Activated naive CD4-positive, alpha-beta T cell treated with anti-CD3 and anti-CD28 coated beads for 36 hours (primary cell): ENCODE data around the gene UTS2B. TPM values are rescaled to one million over a fixed set of nuclear protein-coding genes. Genes with fewer than 3 reads are reported as not detected.
"Not testable (repeated sequence)": the region's sequence is repeated elsewhere in the genome, so short reads cannot be mapped to it uniquely, and the experiment has no call there.

Source experiments
- CTCF ChIA-PET: fragments of 350-600 bp; sonication (Branson Sonifier 250); formaldehyde crosslinking; loops from one replicate; lab custom pipeline; 2021; ENCODE audit warnings: antibody characterized with exemption; lab: Charles Lee
- DNase-seq: peaks from one replicate; pipeline ENCODE4 v3.0.0-alpha.2; 2020
- H3K27ac Mint-ChIP-seq: one replicate; pipeline ENCODE4 v1.8.0; 2021; ENCODE audit warnings: mild to moderate bottlenecking, mixed read lengths
- H3K27me3 Mint-ChIP-seq: one replicate; pipeline ENCODE4 v1.8.0; 2021; ENCODE audit warnings: low read depth, mixed read lengths
- H3K36me3 Mint-ChIP-seq: one replicate; pipeline ENCODE4 v1.8.0; 2021; ENCODE audit warnings: low read depth, mixed read lengths
- H3K4me1 Mint-ChIP-seq: one replicate; pipeline ENCODE4 v1.8.0; 2021; ENCODE audit warnings: low read depth, mixed read lengths
- H3K4me3 Mint-ChIP-seq: one replicate; pipeline ENCODE4 v1.8.0; 2021; ENCODE audit warnings: mild to moderate bottlenecking, moderate library complexity, mixed read lengths
- H3K9me3 Mint-ChIP-seq: one replicate; pipeline ENCODE4 v1.8.0; 2021; ENCODE audit warnings: mixed read lengths
- intact Hi-C: fragments of 100-400 bp; cut with micrococcal nuclease; formaldehyde crosslinking; loops from one replicate; pipeline ENCODE4 v1.15.1; 2023
- total RNA-seq, 2 experiments: library from RNA; stranded (reverse); gene quantifications; one replicate each; pipeline ENCODE4 v1.2.3, GENCODE V29; 2021

Gene UTS2B
- total RNA-seq, 2 experiments from 2014 or later = not detected

GRCh38 chr3:191282251-191283185, 47.8 kb downstream of the UTS2B start:
- intact Hi-C loops = no loop called here
- Mint-ChIP-seq H3K27me3 (no peaks in the 10 kb centered on the region), H3K9me3 (peaks cover 1% of the 10 kb centered on the region), H3K27ac (no peak overlapping the region), H3K4me3 (no peak overlapping the region), H3K4me1 (no peaks in the 10 kb centered on the region), H3K36me3 (no peaks in the 10 kb centered on the region)
- no peak for DNase-seq
- CTCF ChIA-PET = no interaction called here

GRCh38 chr3:191280882-191281281, 49.4 kb downstream of the UTS2B start:
- H3K9me3 Mint-ChIP-seq = peaks cover 1% of the 10 kb centered on the region
- no peaks in the 10 kb centered on the region for H3K4me1 Mint-ChIP-seq
- CTCF ChIA-PET = no interaction called here
- intact Hi-C loops = no loop called here
- DNase-seq = no peak
- no peaks in the 10 kb centered on the region for H3K27me3 Mint-ChIP-seq
- no peaks in the 10 kb centered on the region for H3K36me3 Mint-ChIP-seq
- no peak overlapping the region for H3K4me3 Mint-ChIP-seq
- H3K27ac Mint-ChIP-seq = no peak overlapping the region

DNA sequence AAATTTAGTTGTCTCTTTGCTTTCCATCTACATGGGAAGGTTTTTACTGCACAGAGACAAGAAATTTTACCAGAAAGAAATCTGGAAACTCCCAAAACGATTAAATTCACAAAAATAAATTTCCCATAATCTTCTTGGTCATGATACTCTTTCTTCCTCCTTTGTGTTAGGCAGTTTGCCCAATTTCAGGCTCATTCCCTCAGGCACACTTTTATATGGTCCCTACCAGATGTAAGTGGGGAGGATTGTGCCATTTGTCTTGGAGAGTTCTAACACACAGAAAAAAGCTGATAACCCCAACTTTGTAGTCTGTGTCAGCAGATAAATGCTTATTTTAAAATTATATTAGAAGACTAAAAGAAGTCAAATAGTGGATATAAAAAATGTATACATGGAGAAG, 50.2 kb downstream of the UTS2B start:
- Mint-ChIP-seq H3K9me3 (peaks cover under 1% of the 10 kb centered on the region), H3K4me3 (no peak overlapping the region), H3K36me3 (no peaks in the 10 kb centered on the region), H3K4me1 (no peaks in the 10 kb centered on the region), H3K27ac (no peak overlapping the region), H3K27me3 (no peaks in the 10 kb centered on the region)
- CTCF ChIA-PET = no interaction called here
- DNase-seq = no peak
- intact Hi-C loops = no loop called here

GRCh38 chr3:191275751-191276150, 54.6 kb downstream of the UTS2B start:
- Mint-ChIP-seq H3K4me3 (no peak overlapping the region), H3K36me3 (no peaks in the 10 kb centered on the region), H3K27me3 (no peaks in the 10 kb centered on the region), H3K27ac (no peak overlapping the region), H3K4me1 (no peaks in the 10 kb centered on the region), H3K9me3 (no peaks in the 10 kb centered on the region)
- CTCF ChIA-PET = no interaction called here
- intact Hi-C loops = no loop called here
- DNase-seq = no peak

DNA sequence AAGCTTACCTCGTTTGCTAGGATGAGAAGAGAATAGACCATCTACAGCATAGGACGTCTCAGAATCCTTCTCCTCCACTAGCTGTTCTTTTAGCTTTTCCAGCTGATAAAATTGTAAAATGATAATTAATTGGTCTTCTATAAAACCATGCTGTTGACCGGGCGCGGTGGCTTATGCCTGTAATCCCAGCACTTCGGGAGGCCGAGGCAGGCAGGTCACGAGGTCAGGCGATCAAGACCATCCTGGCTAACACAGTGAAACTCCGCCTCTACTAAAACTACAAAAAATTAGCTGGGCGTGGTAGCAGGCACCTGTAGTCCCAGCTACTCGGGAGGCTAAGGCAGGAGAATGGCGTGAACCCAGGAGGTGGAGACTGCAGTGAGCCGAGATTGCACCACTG, 55.1 kb downstream of the UTS2B start:
- H3K27ac Mint-ChIP-seq, H3K4me3 Mint-ChIP-seq, CTCF ChIA-PET, H3K36me3 Mint-ChIP-seq, H3K9me3 Mint-ChIP-seq, intact Hi-C loops, H3K27me3 Mint-ChIP-seq, DNase-seq, H3K4me1 Mint-ChIP-seq: not testable (repeated sequence)

- intact Hi-C loops = no loop called here
- H3K9me3 Mint-ChIP-seq = no peaks in the 10 kb centered on the region
- DNase-seq = no peak
- no peak overlapping the region for H3K4me3 Mint-ChIP-seq
- no peaks in the 10 kb centered on the region for H3K4me1 Mint-ChIP-seq
- H3K27ac Mint-ChIP-seq = no peak overlapping the region
- H3K27me3 Mint-ChIP-seq = no peaks in the 10 kb centered on the region
- H3K36me3 Mint-ChIP-seq = no peaks in the 10 kb centered on the region
- CTCF ChIA-PET = no interaction called here
Observed at GRCh38 chr3:191269289-191270085, 60.8 kb downstream of the UTS2B start.

- no peak overlapping the region for H3K4me3 Mint-ChIP-seq
- H3K4me1 Mint-ChIP-seq = no peaks in the 10 kb centered on the region
- H3K9me3 Mint-ChIP-seq = no peaks in the 10 kb centered on the region
- DNase-seq = no peak
- no peak overlapping the region for H3K27ac Mint-ChIP-seq
- no peaks in the 10 kb centered on the region for H3K27me3 Mint-ChIP-seq
- intact Hi-C loops = no loop called here
- CTCF ChIA-PET = no interaction called here
- H3K36me3 Mint-ChIP-seq = no peaks in the 10 kb centered on the region
Observed at GRCh38 chr3:191268737-191269136, 61.6 kb downstream of the UTS2B start.

DNA sequence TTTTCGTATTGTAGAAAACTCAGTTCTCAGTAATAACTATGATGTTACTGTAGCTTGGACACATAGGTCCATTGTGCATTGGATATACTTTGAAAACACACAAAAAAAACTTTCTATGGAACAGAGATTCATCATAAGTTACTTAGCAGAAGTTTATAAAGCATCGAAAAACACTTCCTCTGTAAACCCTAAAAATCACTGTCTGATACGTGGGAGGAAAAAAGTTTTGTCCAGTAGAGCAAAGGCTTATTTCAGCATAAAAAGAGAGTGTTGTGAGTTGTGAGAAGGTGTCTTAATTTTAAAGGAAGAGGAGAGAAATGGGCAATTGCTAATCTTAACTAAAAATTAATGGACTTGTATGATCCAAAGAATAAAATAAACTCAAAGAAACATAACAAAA, 66.5 kb downstream of the UTS2B start:
- CTCF ChIA-PET = interaction anchor here (0.6 kb wide), 1 partner anchor 770 kb away, joined by 3 read pairs; no protein-coding TSS in a partner anchor
- H3K4me3 Mint-ChIP-seq = no peak overlapping the region

GRCh38 chr3:191263365-191263764, 67.0 kb downstream of the UTS2B start:
- no peak overlapping the region for H3K27ac Mint-ChIP-seq
- CTCF ChIA-PET = no interaction called here
- no peaks in the 10 kb centered on the region for H3K9me3 Mint-ChIP-seq

More for the DNA sequence above, 66.5 kb downstream of the UTS2B start:
- no peaks in the 10 kb centered on the region for H3K36me3 Mint-ChIP-seq
- H3K9me3 Mint-ChIP-seq = no peaks in the 10 kb centered on the region
- DNase-seq = no peak
- H3K27ac Mint-ChIP-seq = no peak overlapping the region
- no peaks in the 10 kb centered on the region for H3K4me1 Mint-ChIP-seq
- H3K27me3 Mint-ChIP-seq = no peaks in the 10 kb centered on the region
- intact Hi-C loops = no loop called here

DNA sequence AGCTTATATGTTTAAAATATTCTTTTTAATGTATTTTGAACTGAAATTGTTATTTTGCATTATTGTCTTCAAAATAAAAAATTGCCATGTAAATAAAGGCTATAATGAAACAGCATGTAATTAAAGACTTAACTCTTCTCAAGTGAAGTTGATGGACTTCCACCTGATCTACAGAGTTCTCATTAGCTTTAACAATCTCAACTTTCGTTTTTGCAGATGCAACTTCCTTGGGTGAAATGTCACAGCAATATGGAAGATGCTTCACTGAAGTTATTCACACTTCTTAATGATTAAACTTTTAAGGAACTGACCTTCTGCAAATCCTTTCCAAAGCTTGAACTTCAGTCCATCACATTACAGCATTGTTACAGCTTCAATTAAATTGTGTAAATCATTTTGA, 67.7 kb downstream of the UTS2B start:
- no peaks in the 10 kb centered on the region for H3K27me3 Mint-ChIP-seq
- H3K4me3 Mint-ChIP-seq = no peak overlapping the region
- H3K4me1 Mint-ChIP-seq = no peaks in the 10 kb centered on the region
- intact Hi-C loops = no loop called here
- no peak overlapping the region for H3K27ac Mint-ChIP-seq
- H3K9me3 Mint-ChIP-seq = no peaks in the 10 kb centered on the region
- CTCF ChIA-PET = no interaction called here
- no peak for DNase-seq
- no peaks in the 10 kb centered on the region for H3K36me3 Mint-ChIP-seq

More at GRCh38 chr3:191263365-191263764, 67.0 kb downstream of the UTS2B start:
- H3K27me3 Mint-ChIP-seq = no peaks in the 10 kb centered on the region
- no peaks in the 10 kb centered on the region for H3K4me1 Mint-ChIP-seq
- intact Hi-C loops = no loop called here
- H3K4me3 Mint-ChIP-seq = no peak overlapping the region
- H3K36me3 Mint-ChIP-seq = no peaks in the 10 kb centered on the region
- no peak for DNase-seq

GRCh38 chr3:191261304-191261638, 69.1 kb downstream of the UTS2B start:
- Mint-ChIP-seq H3K27ac (no peak overlapping the region), H3K27me3 (no peaks in the 10 kb centered on the region), H3K4me3 (no peak overlapping the region), H3K9me3 (no peaks in the 10 kb centered on the region), H3K36me3 (no peaks in the 10 kb centered on the region), H3K4me1 (no peaks in the 10 kb centered on the region)
- no peak for DNase-seq
- CTCF ChIA-PET = no interaction called here
- intact Hi-C loops = no loop called here

- Mint-ChIP-seq H3K9me3 (no peaks in the 10 kb centered on the region), H3K27ac (no peak overlapping the region), H3K4me1 (no peaks in the 10 kb centered on the region), H3K4me3 (no peak overlapping the region), H3K36me3 (no peaks in the 10 kb centered on the region), H3K27me3 (no peaks in the 10 kb centered on the region)
- DNase-seq = no peak
- CTCF ChIA-PET = no interaction called here
- intact Hi-C loops = no loop called here
Observed at GRCh38 chr3:191260431-191261303, 69.7 kb downstream of the UTS2B start.
